ENCODE measurements around the gene GRB7. TPM values are rescaled to one million over a fixed set of nuclear protein-coding genes. Genes with fewer than 3 reads are reported as not detected.

Gene GRB7
- total RNA-seq, 1 donor from 2014 or later: 25.0 TPM

DNA sequence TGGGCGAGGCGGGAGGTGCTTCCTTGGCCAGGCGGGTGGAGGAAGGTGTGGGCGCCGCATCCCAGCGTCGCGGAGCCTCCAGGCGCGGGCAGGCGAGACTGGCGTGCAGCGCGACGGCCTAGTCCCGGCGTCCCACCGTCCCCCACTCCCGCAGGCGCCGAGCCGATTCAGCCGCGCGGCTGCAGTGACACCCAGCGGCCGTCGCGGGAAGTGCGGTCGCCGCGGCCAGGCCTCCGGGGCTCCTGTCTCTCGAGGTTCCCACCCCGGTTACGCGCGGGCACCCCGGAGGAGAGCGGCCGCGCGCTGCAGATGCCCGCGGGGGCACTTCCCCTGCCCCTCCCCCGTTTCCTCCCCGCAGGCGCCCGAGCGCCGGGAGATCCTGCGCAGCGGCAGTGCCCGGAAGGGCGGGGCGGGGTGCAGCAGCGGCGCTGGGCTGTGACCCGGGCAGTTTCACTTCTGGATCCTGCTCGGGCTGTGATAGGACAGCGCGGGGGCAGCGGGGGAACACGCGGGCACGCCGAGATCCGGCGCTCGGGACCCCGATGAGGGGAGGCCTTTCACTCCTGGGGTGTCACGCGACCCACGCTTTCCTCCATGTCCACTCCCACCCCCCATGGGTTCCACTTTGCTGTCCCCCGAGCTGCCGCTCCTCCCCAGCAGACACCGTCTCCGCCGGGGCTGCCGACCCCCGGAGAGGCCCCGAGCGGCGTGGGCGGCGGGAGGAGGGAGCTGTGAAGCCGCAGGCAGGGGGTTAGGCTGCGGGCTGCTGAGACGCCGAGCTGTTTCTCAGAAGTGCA is 16.6 kb downstream of the GRB7 start:
- intact Hi-C loops (cut with DNase I): loop anchor here (10.0 kb wide), 1 partner anchor 130 kb away; the partner anchor contains the start of gene PPP1R1B
- peak; percentile 94 for ATAC-seq
- DNase-seq: peak; percentile 99

DNA sequence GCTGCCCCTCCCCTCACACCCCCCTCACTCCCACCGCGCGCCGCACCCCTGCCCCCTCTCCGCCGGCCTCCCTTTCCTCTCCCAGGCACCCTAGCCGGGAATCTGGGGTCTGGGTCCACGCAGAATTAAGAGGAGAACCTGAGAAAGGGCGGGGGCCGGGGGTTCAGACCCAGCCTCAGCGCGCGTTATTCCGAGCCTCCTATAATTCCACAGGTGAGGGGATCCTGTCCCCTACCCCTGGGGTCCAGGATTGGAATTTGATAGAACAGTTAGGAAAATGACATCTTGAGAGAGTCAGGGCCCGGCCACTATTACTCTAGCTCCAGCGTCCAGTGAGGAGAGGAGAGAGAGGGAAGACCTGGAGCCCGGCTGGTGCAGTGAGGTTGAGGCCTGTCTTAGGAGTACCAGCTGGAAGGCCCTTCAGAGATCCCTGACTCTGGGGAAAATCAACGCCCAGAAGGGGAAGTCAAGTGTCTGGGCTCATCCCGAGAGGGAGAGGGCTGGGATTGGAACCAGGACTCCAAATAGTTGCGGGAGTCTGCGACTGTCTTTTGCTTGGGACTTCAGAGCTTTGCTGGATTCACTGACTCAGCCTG is 17.3 kb downstream of the GRB7 start:
- Histone ChIP-seq H3K27me3 (no peaks in the 10 kb centered on the region), H3K4me1 (peaks cover 13% of the 10 kb centered on the region), H3K9me3 (no peaks in the 10 kb centered on the region), H3K4me3 (peak overlapping the region; percentile 64), H3K36me3 (no peaks in the 10 kb centered on the region), H3K27ac (peak overlapping the region; percentile 98)
- TF ChIP-seq, protein P1, sequence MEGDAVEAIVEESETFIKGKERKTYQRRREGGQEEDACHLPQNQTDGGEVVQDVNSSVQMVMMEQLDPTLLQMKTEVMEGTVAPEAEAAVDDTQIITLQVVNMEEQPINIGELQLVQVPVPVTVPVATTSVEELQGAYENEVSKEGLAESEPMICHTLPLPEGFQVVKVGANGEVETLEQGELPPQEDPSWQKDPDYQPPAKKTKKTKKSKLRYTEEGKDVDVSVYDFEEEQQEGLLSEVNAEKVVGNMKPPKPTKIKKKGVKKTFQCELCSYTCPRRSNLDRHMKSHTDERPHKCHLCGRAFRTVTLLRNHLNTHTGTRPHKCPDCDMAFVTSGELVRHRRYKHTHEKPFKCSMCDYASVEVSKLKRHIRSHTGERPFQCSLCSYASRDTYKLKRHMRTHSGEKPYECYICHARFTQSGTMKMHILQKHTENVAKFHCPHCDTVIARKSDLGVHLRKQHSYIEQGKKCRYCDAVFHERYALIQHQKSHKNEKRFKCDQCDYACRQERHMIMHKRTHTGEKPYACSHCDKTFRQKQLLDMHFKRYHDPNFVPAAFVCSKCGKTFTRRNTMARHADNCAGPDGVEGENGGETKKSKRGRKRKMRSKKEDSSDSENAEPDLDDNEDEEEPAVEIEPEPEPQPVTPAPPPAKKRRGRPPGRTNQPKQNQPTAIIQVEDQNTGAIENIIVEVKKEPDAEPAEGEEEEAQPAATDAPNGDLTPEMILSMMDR (IDR thresholded peaks at IDR 0.05): no peak
- no peak for ATAC-seq
- no peak for DNase-seq
- intact Hi-C loops (cut with DNase I): loop anchor here (10.0 kb wide), 1 partner anchor 130 kb away; the partner anchor contains the start of gene PPP1R1B

More for the DNA sequence above, 16.6 kb downstream of the GRB7 start:
- H3K9me3 ChIP-seq: no peaks in the 10 kb centered on the region
- no peaks in the 10 kb centered on the region for H3K27me3 ChIP-seq
- H3K4me3 ChIP-seq: peak overlapping the region; percentile 64
- H3K36me3 ChIP-seq: no peaks in the 10 kb centered on the region
- H3K4me1 ChIP-seq: peaks cover 13% of the 10 kb centered on the region
- TF ChIP-seq, protein P1 (IDR thresholded peaks at IDR 0.05): peak; percentile 90
- H3K27ac ChIP-seq: peak overlapping the region; percentile 98

DNA sequence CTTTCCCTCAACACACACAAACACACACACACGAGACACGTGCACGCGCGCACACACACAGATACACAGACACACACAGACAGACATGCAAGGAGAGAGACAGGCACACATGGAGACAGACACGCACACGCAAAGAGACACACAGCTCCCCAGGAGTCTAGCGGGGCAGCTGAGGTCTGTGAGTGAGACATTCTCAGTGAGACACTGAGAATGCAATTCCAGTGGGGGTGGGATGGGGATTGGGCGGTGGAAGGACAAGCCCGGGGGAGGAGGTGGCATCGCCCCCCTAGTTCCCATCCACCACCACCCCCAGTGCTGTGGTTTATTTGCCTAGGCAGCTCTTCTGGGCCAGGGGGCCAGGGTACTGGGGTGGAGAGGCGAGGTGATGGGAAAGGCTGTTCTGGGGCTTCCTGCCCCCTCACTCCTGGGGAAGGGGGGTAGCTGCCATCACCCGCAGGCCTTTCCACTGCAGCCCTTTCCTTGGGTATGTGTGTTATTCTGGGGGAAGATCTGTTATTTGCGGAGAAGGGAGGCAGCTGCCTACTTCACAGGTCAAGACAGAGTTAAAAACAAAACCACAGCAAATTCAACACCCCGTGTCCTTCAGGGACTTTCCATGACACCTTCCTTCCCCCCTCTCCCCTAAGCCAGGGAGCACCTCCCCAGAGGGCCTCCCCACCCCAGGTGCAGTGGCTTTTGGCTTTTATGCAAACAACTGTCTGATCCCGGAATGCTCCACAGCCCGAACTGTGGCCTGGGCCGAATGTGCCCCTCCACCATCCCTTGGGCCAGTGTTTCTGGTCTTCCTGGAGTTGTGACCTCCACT is 18.0 kb downstream of the GRB7 start:
- ATAC-seq: no peak
- TF ChIP-seq, protein P1 (IDR thresholded peaks at IDR 0.05): no peak
- H3K9me3 ChIP-seq: no peaks in the 10 kb centered on the region
- intact Hi-C loops (cut with DNase I): loop anchor here (10.0 kb wide), 1 partner anchor 131 kb away; the partner anchor contains the start of gene PPP1R1B
- H3K27me3 ChIP-seq: no peaks in the 10 kb centered on the region
- peak overlapping the region; percentile 98 for H3K27ac ChIP-seq
- peaks cover 13% of the 10 kb centered on the region for H3K4me1 ChIP-seq
- H3K36me3 ChIP-seq: no peaks in the 10 kb centered on the region
- H3K4me3 ChIP-seq: no peak overlapping the region
- DNase-seq: no peak

DNA sequence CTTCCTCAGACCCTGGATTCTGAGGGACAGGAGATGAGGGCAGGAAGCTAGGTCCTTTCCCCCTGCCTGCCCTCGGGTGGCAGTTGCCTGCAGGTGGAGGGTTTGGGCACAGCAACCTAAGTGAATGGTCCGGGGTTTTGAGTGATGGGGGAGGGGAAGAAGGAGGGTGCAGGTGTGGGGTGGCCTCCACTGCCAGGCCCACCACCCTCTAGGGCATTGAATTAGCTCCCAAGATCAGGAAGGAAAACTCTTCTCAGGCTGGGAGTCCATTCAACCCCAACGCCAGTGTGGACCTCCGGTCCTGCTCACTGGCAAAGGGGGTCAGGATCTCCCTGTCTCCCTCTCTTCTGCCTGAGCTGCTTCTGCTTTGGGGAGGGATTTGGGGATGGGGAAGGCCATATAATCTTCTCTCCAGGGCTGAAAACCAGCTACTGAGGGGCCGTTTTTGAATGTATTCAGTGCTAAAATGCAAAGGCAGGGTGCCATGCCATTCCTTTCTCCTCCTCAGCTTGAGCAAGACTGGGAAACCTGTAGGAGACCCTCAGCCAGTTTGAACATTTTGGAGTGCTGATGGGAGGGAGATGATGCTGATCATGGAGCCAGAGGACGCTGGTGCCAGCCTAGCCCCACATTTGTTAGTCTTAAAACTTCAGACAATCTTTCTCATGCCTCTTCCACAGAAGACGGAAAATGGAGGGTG is 18.8 kb downstream of the GRB7 start:
- no peak overlapping the region for H3K4me3 ChIP-seq
- TF ChIP-seq, protein P1 (IDR thresholded peaks at IDR 0.05): no peak
- no peak for DNase-seq
- no peaks in the 10 kb centered on the region for H3K36me3 ChIP-seq
- H3K27ac ChIP-seq: no peak overlapping the region
- no peaks in the 10 kb centered on the region for H3K27me3 ChIP-seq
- peaks cover 13% of the 10 kb centered on the region for H3K4me1 ChIP-seq
- ATAC-seq: no peak
- intact Hi-C loops (cut with DNase I): loop anchor here (10.0 kb wide), 1 partner anchor 132 kb away; the partner anchor contains the start of gene PPP1R1B
- no peaks in the 10 kb centered on the region for H3K9me3 ChIP-seq

DNA sequence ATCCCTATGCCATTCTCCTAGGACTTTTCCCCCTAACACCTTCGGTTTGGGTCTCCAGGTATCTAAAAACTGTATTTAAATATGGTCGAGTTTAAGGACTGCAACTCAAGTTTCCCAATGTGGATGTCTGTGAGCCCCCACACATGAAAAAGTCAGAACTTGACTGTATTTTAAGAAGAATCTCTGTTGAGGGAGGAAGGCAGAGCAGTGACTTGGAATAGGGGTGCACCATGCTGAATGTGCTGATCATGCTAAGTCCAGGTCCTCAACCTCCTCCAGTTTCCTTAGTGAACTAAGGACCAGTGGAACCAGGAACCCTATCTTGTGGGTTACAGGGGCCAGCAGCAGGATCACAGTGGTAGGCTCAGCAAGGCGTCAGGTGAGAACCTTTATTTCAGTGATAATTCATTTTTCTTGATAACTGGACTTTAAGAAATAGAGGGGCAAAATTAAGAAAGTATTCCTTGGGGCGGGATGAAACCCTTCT is 19.5 kb downstream of the GRB7 start:
- TF ChIP-seq, protein P1 (IDR thresholded peaks at IDR 0.05): no peak

More for the DNA sequence above, 19.5 kb downstream of the GRB7 start:
- Histone ChIP-seq H3K27ac (no peak overlapping the region), H3K9me3 (no peaks in the 10 kb centered on the region), H3K36me3 (no peaks in the 10 kb centered on the region), H3K4me3 (no peak overlapping the region), H3K27me3 (no peaks in the 10 kb centered on the region), H3K4me1 (peaks cover 13% of the 10 kb centered on the region)
- ATAC-seq: no peak
- intact Hi-C loops (cut with DNase I): loop anchor here (10.0 kb wide), 1 partner anchor 132 kb away; the partner anchor contains the start of gene PPP1R1B
- no peak for DNase-seq
